Cardiac muscle cell (in vitro differentiated cells and primary cell): Measurements from ENCODE around the gene CEP164. TPM values are rescaled to one million over a fixed set of nuclear protein-coding genes. Genes with fewer than 3 reads are reported as not detected.

Experiments used
- DNase-seq, 2 donors: peaks; one replicate each; pipeline versions ENCODE4 v3.0.0 to v3.0.0-alpha.2; 2010 to 2017; ENCODE audit warnings: low read depth in 1 of 2, low spot score in 1 of 2
- H3K27ac ChIP-seq: fragments of 200-600 bp; sonication (generic); 2 replicates; pipeline ENCODE4 v1.5.1; 2016
- H3K27me3 ChIP-seq: fragments of 200-600 bp; sonication (generic); 2 replicates; pipeline ENCODE4 v1.6.0; 2016; ENCODE audit warnings: control low read depth
- H3K36me3 ChIP-seq: fragments of 200-600 bp; sonication (generic); 2 replicates; pipeline ENCODE4 v1.5.1; 2016; ENCODE audit warnings: control low read depth
- H3K4me1 ChIP-seq: fragments of 200-600 bp; sonication (generic); 2 replicates; pipeline ENCODE4 v1.8.1; 2017; ENCODE audit warnings: low read depth, mild to moderate bottlenecking, mixed run types
- H3K4me3 ChIP-seq: fragments of 200-600 bp; sonication (generic); 2 replicates; pipeline ENCODE4 v1.5.1; 2016; ENCODE audit warnings: mild to moderate bottlenecking
- H3K9me3 ChIP-seq: fragments of 200-600 bp; sonication (generic); 2 replicates; pipeline ENCODE4 v1.5.1; 2017; ENCODE audit warnings: low read depth, mild to moderate bottlenecking, control low read depth
- CTCF ChIP-seq: IDR thresholded peaks from 2 replicates; pipeline ENCODE4 v1.5.1; 2012; ENCODE audit warnings: low read depth, mild to moderate bottlenecking, low read length
- polyA plus RNA-seq: library from polyadenylated mRNA; unstranded; fragments of >200 nt; fragmentation: Nextera tagmentation; extraction: Ambion mirVana; gene quantifications from 2 replicates; pipeline ENCODE4 v1.2.1, GENCODE V29; 2016
- total RNA-seq: library from RNA; depleted of rRNA; stranded (reverse); fragments of >200 nt; gene quantifications from 2 replicates; pipeline ENCODE4 v1.2.3, GENCODE V29; 2016

CEP164 gene
- total and polyA plus RNA-seq, 2 experiments from 2014 or later = 22.6 to 31.8 TPM

DNA sequence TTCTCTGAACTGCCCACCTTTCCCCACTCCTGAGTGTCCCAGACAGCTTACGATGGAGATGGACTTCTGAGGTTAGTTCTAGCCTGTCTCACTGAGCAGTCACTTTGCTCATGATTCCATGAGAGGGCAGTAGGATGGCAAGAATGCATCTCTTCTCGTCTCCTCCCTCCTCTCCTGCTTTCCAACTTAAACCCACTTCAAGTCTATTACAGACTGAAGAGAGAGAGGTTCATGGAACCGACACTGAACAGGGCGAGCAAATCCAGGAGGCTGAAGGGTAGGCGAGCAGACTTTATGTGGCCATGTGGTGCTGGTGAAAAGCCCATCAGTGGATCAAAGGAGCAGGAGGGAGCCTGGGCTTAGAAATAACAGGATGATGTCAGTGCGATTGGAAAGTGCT lies 38.6 kb downstream of the CEP164 start:
- no peaks in the 10 kb centered on the region for H3K36me3 ChIP-seq
- H3K27me3 ChIP-seq = no peaks in the 10 kb centered on the region
- no peak overlapping the region for H3K27ac ChIP-seq
- H3K4me3 ChIP-seq = no peak overlapping the region
- H3K4me1 ChIP-seq = no peaks in the 10 kb centered on the region
- no peaks in the 10 kb centered on the region for H3K9me3 ChIP-seq
- DNase-seq = peak in 1 of 2 donors; percentile 45
- TF ChIP-seq CTCF = no peak

DNA sequence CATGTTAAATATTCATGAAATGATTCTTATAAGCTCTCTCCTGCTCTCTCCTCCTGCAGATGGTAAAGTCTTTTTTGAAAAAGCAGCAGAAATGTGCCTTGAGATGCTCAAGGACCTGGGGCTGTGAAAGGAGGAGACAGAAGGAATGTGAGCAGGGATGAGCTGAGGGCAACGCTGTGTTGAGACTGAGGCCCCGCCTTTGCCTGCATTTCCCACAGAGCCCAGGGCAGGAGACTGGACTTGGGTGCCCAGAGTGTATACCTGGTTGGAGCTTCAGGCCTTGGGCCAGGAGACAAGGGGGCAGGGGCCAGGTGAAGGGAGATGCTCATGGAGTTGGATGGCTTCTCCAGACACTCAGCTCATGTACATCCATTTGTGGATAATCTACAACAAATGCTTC lies 39.2 kb downstream of the CEP164 start:
- Histone ChIP-seq H3K4me1 (no peaks in the 10 kb centered on the region), H3K27me3 (no peaks in the 10 kb centered on the region), H3K4me3 (no peak overlapping the region), H3K27ac (no peak overlapping the region), H3K36me3 (no peaks in the 10 kb centered on the region), H3K9me3 (no peaks in the 10 kb centered on the region)
- TF ChIP-seq CTCF = no peak
- DNase-seq = no peak

- H3K27ac ChIP-seq = no peak overlapping the region
- DNase-seq = no peak
- no peaks in the 10 kb centered on the region for H3K9me3 ChIP-seq
- no peaks in the 10 kb centered on the region for H3K36me3 ChIP-seq
- no peak for TF ChIP-seq CTCF
- no peak overlapping the region for H3K4me3 ChIP-seq
- H3K4me1 ChIP-seq = no peaks in the 10 kb centered on the region
- no peaks in the 10 kb centered on the region for H3K27me3 ChIP-seq
Measured at GRCh38 chr11:117369534-117369933, 41.9 kb downstream of the CEP164 start.

GRCh38 chr11:117371453-117371852 lies 43.8 kb downstream of the CEP164 start:
- no peak for DNase-seq
- Histone ChIP-seq H3K4me1 (no peaks in the 10 kb centered on the region), H3K36me3 (no peaks in the 10 kb centered on the region), H3K4me3 (no peak overlapping the region), H3K27me3 (no peaks in the 10 kb centered on the region), H3K27ac (no peak overlapping the region), H3K9me3 (no peaks in the 10 kb centered on the region)
- TF ChIP-seq CTCF = no peak

DNA sequence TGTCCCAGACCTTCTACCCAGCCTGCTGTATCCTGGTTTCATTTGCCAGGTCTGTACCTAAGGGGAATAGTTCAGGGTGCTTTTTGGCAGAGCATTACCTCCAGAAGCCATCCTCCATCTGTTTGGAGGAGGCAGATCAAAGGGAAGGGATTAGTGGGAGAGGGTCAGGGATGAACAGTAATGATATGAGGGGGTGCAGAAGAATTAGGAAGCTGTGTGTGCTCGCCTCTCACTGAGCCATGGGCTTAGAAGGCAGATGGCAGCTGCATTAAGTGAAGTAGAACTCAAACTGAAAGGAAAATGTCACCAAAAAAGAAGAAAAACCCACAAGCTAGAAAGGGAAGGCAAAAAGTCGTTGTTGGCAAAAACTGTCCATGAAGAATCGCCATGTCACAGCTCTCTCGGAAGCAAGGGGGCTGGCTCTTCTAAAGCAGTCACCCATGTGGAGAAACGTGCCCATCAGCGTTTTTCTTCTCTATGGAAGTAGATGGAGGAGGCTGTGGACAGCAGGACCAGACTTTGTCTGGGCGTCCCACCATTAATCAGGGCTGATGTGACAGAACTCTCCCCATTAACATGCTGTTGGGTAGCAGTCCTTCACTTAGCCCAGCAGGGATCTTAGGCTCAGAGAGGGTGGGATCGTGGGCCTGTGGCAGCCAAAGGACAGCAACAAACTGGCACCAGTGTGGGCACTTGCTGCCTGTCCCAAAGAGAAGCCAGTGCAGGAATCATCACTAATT lies 46.8 kb downstream of the CEP164 start:
- no peaks in the 10 kb centered on the region for H3K9me3 ChIP-seq
- no peak overlapping the region for H3K4me3 ChIP-seq
- no peaks in the 10 kb centered on the region for H3K4me1 ChIP-seq
- no peak for TF ChIP-seq CTCF
- no peak for DNase-seq
- H3K27ac ChIP-seq = no peak overlapping the region
- no peaks in the 10 kb centered on the region for H3K27me3 ChIP-seq
- no peaks in the 10 kb centered on the region for H3K36me3 ChIP-seq

GRCh38 chr11:117375960-117376359 lies 48.3 kb downstream of the CEP164 start:
- Histone ChIP-seq H3K9me3 (no peaks in the 10 kb centered on the region), H3K4me3 (no peak overlapping the region), H3K4me1 (no peaks in the 10 kb centered on the region), H3K27ac (no peak overlapping the region), H3K36me3 (no peaks in the 10 kb centered on the region), H3K27me3 (no peaks in the 10 kb centered on the region)
- TF ChIP-seq CTCF = no peak
- DNase-seq = no peak
